ENCODE data around the gene VIT.

DNA sequence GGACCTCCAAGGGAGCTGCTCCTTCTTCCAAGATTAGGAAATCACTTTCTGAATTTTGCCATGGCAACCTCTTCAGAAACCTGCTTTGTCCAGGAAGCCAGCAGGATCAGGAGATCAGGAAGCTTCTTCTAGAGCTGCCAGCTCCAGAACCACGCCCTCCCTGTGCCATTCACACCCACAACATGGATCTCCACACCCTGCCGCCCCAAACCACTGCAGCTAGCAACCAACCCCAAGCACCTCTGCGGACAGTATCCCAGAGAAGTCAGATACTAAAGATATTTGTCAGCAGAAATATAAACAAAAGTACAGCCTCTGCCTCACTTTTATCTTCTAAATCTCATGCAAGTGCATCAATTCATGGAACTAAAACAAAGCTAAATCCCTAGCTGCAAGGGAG lies 106.4 kb downstream of the VIT start:
- TF ChIP-seq EZH2phosphoT487 (IDR thresholded peaks at IDR 0.05), result no peak
- TF ChIP-seq, protein P1, sequence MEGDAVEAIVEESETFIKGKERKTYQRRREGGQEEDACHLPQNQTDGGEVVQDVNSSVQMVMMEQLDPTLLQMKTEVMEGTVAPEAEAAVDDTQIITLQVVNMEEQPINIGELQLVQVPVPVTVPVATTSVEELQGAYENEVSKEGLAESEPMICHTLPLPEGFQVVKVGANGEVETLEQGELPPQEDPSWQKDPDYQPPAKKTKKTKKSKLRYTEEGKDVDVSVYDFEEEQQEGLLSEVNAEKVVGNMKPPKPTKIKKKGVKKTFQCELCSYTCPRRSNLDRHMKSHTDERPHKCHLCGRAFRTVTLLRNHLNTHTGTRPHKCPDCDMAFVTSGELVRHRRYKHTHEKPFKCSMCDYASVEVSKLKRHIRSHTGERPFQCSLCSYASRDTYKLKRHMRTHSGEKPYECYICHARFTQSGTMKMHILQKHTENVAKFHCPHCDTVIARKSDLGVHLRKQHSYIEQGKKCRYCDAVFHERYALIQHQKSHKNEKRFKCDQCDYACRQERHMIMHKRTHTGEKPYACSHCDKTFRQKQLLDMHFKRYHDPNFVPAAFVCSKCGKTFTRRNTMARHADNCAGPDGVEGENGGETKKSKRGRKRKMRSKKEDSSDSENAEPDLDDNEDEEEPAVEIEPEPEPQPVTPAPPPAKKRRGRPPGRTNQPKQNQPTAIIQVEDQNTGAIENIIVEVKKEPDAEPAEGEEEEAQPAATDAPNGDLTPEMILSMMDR (IDR thresholded peaks at IDR 0.05), result no peak
